GM18508 (cell line): ENCODE measurements around the gene CLK1.
"Not testable (repeated sequence)": the region's sequence is repeated elsewhere in the genome, so short reads cannot be mapped to it uniquely, and the experiment has no call there.

Source experiments
- ATAC-seq: cut with Tn5 transposase; IDR thresholded peaks from one replicate; pipeline ENCODE4 v1.9.1; 2021; ENCODE audit warnings: moderate number of reproducible peaks; ENCODE audit not compliant: insufficient read depth, unreplicated experiment

The CLK1 gene

DNA sequence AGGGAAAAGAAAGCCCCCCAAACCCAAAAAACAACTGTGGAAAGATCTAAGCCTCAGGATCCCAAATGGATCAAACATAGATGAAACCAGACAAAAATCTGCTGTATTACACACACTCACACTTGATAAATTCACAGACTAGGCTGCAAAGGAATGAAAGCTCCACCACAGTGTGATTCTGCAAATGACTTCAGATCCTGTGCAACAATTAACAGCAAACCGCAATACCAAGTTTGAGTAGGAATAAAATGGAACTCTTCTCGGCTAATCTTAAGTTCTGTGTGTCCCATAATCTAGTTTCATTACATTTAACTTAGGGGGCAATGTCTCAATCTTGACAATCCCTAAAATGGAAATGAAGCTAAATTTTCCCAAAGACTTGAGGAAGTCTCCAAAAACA lies 11.9 kb downstream of the CLK1 start:
- no peak for ATAC-seq

DNA sequence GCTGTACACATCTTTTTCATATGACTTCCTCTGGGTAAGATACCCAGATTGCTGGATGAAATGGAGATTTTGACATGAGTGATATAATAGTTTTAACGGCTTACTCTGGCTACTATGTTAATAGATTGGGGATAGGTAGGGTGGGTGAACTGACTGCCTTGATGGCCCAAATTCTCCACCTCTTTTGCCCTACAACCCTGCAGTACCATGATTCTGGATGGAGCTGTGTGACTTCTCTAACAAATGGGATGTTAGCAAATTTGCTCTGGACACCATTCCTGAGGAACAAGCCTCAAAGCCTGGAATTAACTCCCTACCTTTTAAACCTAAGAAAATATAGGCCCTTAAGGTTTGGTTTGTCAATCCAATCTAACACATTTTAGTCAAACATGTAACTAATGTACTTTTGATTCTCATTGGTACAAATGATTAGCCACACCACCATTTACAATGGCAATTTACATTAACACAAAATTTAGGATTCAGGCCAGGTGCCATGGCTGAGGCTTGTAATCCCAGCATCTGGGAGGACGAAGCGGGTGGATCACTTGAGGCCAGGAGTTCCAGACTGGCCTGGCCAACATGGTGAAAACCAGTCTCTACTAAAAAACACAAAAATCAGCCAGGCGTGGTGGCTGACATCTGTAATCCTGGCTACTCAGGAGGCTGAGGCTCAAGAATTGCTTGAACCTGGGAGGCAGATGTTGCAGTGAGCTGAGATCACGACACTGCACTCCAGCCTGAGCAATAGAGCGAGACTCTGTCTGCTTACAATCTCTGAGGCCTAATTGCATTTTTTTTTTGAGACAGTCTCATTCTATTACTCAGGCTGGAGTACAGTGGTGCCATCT lies 12.8 kb downstream of the CLK1 start:
- ATAC-seq: no peak

DNA sequence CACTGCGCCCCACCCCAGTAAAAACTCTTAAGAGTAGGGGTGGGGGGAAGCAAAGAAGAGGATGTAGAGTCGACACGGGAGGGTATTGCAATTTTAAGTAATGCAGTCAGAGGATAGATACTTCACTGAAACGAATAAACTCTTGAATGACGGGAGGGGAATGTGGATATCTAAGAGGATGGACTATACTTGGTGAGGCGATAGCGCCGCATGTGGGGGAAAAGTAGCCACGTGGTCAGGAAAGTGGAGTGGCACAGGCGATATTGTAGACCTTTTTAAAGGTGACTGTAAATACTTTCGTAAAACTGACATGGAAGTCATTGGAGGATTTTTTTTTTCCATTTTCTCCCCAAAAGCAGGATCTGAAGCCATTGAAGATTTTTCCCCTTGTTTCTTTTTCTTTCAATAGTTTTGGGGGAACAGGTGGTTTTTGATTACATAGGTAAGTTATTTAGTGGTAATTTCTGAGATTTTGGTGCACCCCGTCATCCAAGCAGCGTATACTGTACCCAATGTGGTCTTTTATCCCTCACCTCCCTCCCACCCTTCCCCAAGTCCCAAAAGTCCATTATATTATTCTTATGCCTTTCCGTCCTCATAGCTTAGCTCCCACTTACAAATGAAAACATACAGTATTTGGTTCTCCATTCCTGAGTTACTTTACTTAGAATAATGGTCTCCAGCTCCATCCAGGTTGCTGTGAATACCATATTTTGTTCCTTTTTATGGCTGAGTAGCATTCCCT lies 13.8 kb downstream of the CLK1 start:
- ATAC-seq: no peak

DNA sequence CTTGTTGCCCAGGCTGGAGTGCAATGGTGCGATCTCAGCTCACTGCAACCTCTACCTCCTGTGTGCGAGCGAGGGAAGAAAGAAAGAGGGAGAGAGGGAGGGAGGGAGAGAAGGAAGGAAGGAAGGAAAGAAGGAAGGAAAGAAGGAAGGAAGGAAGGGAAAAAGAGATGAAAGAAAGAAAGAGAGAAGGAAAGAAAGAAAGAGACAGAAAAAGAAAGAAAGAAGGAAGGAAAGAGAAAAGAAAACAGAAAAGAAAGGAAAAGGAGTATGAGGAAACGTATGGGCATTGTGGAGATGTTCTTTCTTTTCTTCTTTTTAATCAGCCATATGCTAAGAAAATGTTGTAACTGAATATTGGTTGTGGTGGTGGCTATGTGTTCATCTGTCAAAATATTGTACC lies 16.5 kb downstream of the CLK1 start:
- ATAC-seq: no peak

GRCh38 chr2:200847269-200847668 lies 17.2 kb downstream of the CLK1 start:
- ATAC-seq: no peak

DNA sequence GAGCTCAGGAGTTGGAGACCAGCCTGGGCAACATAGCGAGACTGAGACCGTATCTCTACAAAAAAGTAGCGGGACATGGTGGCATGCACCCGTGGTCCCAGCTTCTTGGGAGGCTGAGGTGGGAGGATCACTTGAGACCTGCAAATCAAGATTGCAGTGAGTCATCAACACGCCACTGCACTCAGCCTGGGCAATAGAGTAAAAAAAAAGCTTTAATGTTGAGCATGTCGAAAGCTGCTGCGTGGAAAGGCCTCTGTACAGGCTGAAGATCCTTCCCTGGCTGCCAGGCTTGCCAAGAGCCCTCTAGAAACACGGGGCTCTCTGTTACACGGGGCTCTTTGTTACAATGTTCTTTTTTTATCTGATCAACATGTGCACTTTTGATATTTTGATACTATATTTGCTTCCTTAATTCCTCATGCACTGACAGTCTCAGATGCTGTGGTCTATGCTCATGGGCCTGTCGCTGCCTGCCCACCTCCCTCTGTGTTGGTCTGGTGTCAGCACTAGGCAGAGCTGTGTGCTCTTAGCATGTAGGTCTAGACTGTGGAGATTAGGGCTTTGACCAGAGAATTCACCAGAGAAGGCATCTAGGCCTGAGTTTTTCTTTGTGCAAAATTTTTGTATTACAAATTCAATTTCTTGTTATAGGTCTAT lies 18.7 kb downstream of the CLK1 start:
- no peak for ATAC-seq

- ATAC-seq: no peak
Measured at GRCh38 chr2:200845194-200845593, 19.3 kb downstream of the CLK1 start.

DNA sequence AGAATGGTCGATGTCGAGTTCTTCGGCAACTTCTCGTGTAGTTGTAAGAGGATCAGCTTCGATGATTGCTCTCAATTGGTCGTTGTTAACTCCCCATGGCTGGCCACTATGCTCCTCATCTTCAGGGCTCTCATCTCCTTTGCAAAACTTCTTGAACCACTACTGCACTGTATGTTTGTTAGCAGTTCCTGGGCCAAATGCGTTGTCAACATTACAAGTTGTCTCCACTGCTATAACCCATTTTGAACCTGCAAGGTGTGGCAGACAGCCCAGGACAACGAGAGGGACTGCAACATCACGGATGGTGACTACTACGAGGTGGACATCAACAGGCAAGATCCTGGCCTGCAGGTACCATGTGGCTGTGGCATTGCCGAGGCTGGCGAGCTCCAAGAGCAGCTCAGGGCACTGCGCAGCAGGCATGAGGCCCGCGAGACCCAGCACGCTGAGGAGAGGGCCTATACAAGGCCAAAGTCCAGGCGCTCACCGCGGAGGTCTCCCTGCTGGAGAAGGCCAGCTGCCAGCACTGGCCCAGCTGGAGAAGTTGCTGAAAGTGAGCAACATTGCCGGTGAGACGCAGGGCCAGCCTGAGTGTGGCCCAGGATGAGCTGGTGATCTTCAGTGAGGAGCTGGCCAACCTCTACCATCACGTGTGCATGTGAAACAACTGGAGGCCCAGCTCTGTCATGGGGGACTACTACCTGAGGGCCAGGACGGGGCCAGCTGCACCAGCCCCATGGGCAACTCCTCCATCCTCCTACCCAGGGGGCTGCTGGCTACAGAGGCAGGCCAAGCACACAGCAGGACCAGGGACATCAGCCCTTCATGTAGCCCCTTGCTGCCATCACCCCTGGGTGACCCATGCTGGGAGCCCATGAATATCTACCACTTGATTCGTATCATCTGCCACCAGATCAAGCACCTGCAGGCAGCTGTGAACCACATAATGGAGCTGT lies 20.2 kb downstream of the CLK1 start:
- ATAC-seq: no peak

- no peak for ATAC-seq
Measured at GRCh38 chr2:200839513-200839912, 24.9 kb downstream of the CLK1 start.

DNA sequence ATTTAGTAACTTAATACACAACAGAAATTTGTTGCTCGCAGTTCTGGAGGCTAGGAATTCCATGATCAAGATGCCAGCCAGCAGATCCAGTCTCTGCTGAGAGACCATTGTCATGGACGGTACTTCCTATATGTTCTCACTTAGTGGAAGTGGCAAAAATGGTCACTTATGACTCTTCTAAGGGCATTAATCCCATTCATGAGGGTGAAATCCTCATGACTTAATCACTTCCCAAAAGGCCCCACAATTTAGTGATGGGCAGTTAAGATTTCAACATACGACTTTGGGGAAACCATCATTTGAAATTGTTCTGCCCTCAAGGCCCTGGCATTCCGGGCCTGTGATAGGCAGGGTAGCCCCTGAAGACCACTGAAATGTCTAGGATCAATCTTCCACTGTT lies 29.8 kb downstream of the CLK1 start:
- ATAC-seq: no peak

- ATAC-seq: no peak
Measured at GRCh38 chr2:200829258-200829655, 35.2 kb downstream of the CLK1 start.

GRCh38 chr2:200828572-200829257 lies 35.7 kb downstream of the CLK1 start:
- no peak for ATAC-seq

GRCh38 chr2:200828104-200828503 lies 36.4 kb downstream of the CLK1 start:
- no peak for ATAC-seq

- ATAC-seq: no peak
Measured at GRCh38 chr2:200821686-200822245, 42.7 kb downstream of the CLK1 start.

DNA sequence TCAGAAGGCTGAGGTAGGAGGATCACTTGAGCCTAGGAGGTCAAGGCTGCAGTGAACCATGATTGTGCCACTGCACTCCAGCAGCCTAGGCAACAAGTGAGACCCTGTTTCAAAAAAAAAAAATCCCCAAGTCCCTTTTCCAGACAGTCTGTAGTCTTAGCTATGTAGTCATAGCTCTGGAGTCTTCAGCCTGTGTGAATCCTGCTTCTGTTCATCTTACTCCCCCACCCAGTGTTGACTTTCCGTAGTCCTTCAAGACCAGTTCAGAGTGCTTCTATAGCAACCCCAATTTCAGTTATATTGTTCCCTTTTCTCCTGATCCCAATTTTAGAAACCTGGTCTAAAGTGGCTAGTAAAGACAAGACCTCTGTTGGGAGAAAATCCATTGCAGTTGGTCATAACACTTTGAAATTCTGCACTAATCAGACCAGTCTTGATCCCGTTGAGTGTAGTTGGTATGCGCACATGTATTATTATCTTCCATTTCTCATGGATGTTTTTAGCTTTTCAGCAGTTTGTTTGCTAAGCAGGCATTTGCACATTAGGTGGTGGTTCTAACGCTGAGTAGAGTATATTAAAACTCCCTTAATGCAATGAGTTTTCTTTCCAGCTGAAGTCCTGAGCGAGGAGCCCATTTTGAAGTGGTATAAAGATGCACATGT lies 43.8 kb downstream of the CLK1 start:
- no peak for ATAC-seq

- not testable (repeated sequence) for ATAC-seq
Measured at GRCh38 chr2:200818732-200819131, 45.7 kb downstream of the CLK1 start.

GRCh38 chr2:200814917-200815316 lies 49.5 kb downstream of the CLK1 start:
- ATAC-seq: no peak

DNA sequence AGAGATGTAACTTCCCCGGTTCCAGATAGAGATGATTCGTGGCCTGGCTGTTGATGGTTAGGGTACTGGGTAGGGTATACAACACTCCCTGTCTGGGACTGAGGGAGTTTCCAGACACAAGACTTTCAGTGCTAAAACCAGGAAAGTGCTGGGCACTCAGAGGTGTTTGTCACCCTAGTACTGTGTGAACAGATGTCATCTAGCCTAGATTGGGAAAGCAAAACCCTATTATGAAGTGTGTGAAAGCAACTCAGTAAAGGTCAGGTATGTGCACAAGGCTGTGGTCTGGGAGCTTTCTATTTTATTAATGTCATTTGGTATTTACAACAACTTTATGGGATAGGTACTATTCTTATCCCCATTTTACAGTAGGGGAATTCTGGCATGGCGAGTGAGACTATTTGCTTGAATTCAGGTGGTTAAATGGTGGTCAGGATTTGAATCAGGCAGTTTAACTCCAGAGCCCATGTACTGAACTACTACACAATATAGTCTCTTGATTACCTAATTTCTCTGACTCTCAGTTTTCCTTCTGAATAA lies 50.1 kb downstream of the CLK1 start:
- no peak for ATAC-seq
